Endothelial cell of umbilical vein (primary cell): ENCODE data around the gene DLK1. TPM values are rescaled to one million over a fixed set of nuclear protein-coding genes. Genes with fewer than 3 reads are reported as not detected.

Experiments
- BruUV-seq: library from RNA; stranded (reverse); fragments of 400-500 nt; replicated peaks from 2 replicates; lab custom pipeline; 2021; lab: Mats Ljungman, UMichigan
- CTCF ChIA-PET: fragments of 300-600, 350-600 bp; sonication (Branson Sonifier 250); formaldehyde crosslinking; loops from one replicate; lab custom pipeline; 2021; ENCODE audit warnings: antibody characterized with exemption, inconsistent platforms; lab: Charles Lee
- POLR2A ChIA-PET: fragments of 300-600, 350-600 bp; sonication (Branson Sonifier 250); formaldehyde crosslinking; loops from one replicate; lab custom pipeline; 2021; ENCODE audit warnings: antibody characterized with exemption, inconsistent platforms; lab: Charles Lee
- DNase-seq: peaks from one replicate; pipeline ENCODE4 v3.0.0-alpha.2; 2011; ENCODE audit warnings: low read depth, low spot score
- FAIRE-seq: peaks from 2 replicates; lab custom pipeline; 2011; peaks lifted over from hg19 to GRCh38; lab: Jason Lieb, UNC
- H2AFZ ChIP-seq: 2 replicates; pipeline ENCODE4 v1.6.0; 2012; ENCODE audit warnings: low read depth, low read length, control low read depth, inconsistent platforms
- H3K27ac ChIP-seq: 2 replicates; pipeline ENCODE4 v1.5.1; 2011; ENCODE audit warnings: low read depth, mild to moderate bottlenecking, control low read depth, low read length, moderate library complexity; ENCODE audit not compliant: insufficient read depth
- H3K27me3 ChIP-seq, 2 experiments: 2 replicates each; pipeline versions ENCODE4 v1.6.0 to v1.6.1; 2011; ENCODE audit warnings: low read length in 2 of 2, mixed read lengths in 1 of 2; ENCODE audit not compliant: control insufficient read depth in 2 of 2, insufficient read depth in 2 of 2
- H3K36me3 ChIP-seq, 2 experiments: 2 replicates in 1 of 2; 3 replicates in 1 of 2; pipeline ENCODE4 v1.5.1; 2011; ENCODE audit warnings: low read length in 2 of 2, mild to moderate bottlenecking in 1 of 2, moderate library complexity in 1 of 2; ENCODE audit not compliant: control insufficient read depth in 2 of 2, insufficient read depth in 2 of 2; ENCODE audit errors: extremely low read depth in 1 of 2
- H3K4me1 ChIP-seq: 3 replicates; pipeline ENCODE4 v1.5.1; 2011; ENCODE audit warnings: mild to moderate bottlenecking, low read length; ENCODE audit not compliant: control insufficient read depth, insufficient read depth; ENCODE audit errors: extremely low read depth
- H3K4me2 ChIP-seq: 2 replicates; pipeline ENCODE4 v1.6.1; 2011; ENCODE audit warnings: low read length, control low read depth, mixed read lengths; ENCODE audit not compliant: insufficient read depth
- H3K4me3 ChIP-seq, 3 experiments: fragments of 200-600 bp in 1 of 3; sonication (generic), shearing (Covaris generic) in 1 of 3; replicated peaks in 1 of 3; 2 replicates each; pipeline ENCODE4 v1.5.1; 2011 to 2016; ENCODE audit warnings: control low read depth in 3 of 3, low read length in 3 of 3, mild to moderate bottlenecking in 2 of 3, inconsistent platforms in 1 of 3, low read depth in 1 of 3, moderate library complexity in 1 of 3; ENCODE audit not compliant: insufficient read depth in 1 of 3
- H3K79me2 ChIP-seq: 2 replicates; pipeline ENCODE4 v1.6.0; 2012; ENCODE audit warnings: low read length, inconsistent platforms; ENCODE audit not compliant: control insufficient read depth, insufficient read depth
- H3K9ac ChIP-seq: replicated peaks from 2 replicates; pipeline ENCODE3; 2011; ENCODE audit warnings: low read length, control low read depth; ENCODE audit not compliant: insufficient read depth; ENCODE audit errors: extremely low read depth
- H3K9me1 ChIP-seq: replicated peaks from 3 replicates; pipeline ENCODE4 v1.6.0; 2011; ENCODE audit warnings: mild to moderate bottlenecking, low read length; ENCODE audit not compliant: control insufficient read depth, insufficient read depth; ENCODE audit errors: extremely low read depth
- H3K9me3 ChIP-seq: replicated peaks from 2 replicates; pipeline ENCODE4 v1.5.1; 2012; ENCODE audit warnings: low read length, inconsistent platforms; ENCODE audit not compliant: control insufficient read depth, insufficient read depth
- H4K20me1 ChIP-seq: replicated peaks from 2 replicates; pipeline ENCODE3; 2011; ENCODE audit warnings: mild to moderate bottlenecking, low read length; ENCODE audit not compliant: control insufficient read depth, insufficient read depth; ENCODE audit errors: extremely low read depth
- EZH2 ChIP-seq: IDR thresholded peaks from 2 replicates; pipeline ENCODE4 v1.6.1; 2012; ENCODE audit warnings: borderline replicate concordance, low read depth, mild to moderate bottlenecking, moderate library complexity, low read length, inconsistent platforms; ENCODE audit not compliant: severe bottlenecking
- FOS ChIP-seq: IDR thresholded peaks from 2 replicates; pipeline ENCODE4 v1.6.1; 2011; ENCODE audit warnings: mild to moderate bottlenecking, low read length, moderate library complexity, borderline replicate concordance; ENCODE audit not compliant: insufficient read depth
- GATA2 ChIP-seq: IDR thresholded peaks from 2 replicates; pipeline ENCODE4 v1.7.0; 2011; ENCODE audit warnings: low read depth, mild to moderate bottlenecking, moderate library complexity, mixed read lengths, low read length; ENCODE audit not compliant: insufficient read length, insufficient read depth
- JUN ChIP-seq: IDR thresholded peaks from 2 replicates; pipeline ENCODE4 v1.6.1; 2011; ENCODE audit warnings: borderline replicate concordance, low read depth; ENCODE audit not compliant: insufficient read length, insufficient read depth
- MYC ChIP-seq: IDR thresholded peaks from one replicate; pipeline ENCODE4 v1.6.1; 2011; ENCODE audit warnings: mild to moderate bottlenecking, low read depth, low read length
- POLR2A ChIP-seq: IDR thresholded peaks from 2 replicates; pipeline ENCODE4 v1.6.1; 2012; ENCODE audit warnings: low read depth, mild to moderate bottlenecking, control low read depth, low read length
- POLR2AphosphoS5 ChIP-seq: IDR thresholded peaks from 2 replicates; pipeline ENCODE4 v1.6.1; 2012; ENCODE audit warnings: low read depth, mild to moderate bottlenecking, control low read depth, low read length, moderate library complexity; ENCODE audit not compliant: insufficient read depth
- dilution Hi-C: fragments of 300-500 bp; cut with MboI; formaldehyde crosslinking; loops from one replicate; pipeline ENCODE4 v1.15.0; 2019; ENCODE audit warnings: low sequenced_read_pairs; ENCODE audit not compliant: extremely low pct_ligation_motif_present
- intact Hi-C: fragments of 100-400 bp; cut with micrococcal nuclease; formaldehyde crosslinking; loops from one replicate; pipeline ENCODE4 v1.10.0; 2022
- polyA plus RNA-seq, 4 experiments: library from polyadenylated mRNA; depleted of rRNA in 3 of 4; stranded (reverse) in 3 of 4; unstranded in 1 of 4; fragments of >200 nt; gene quantifications; 2 replicates each; pipeline versions ENCODE4 v1.2.1 to v1.2.3, GENCODE V29; 2011 to 2012; ENCODE audit warnings: missing spikeins in 1 of 4
- total RNA-seq: library from RNA; stranded (reverse); gene quantifications from 2 replicates; pipeline ENCODE4 v1.2.3, GENCODE V29; 2021
- TF ChIP-seq, protein P1 (sequence below): IDR thresholded peaks from 2 replicates; pipeline ENCODE4 v1.6.1; 2011; ENCODE audit not compliant: insufficient read depth, insufficient read length
- TF ChIP-seq, protein P2 (sequence below), 2 donors: IDR thresholded peaks; 1 replicate in 1 of 2; 2 replicates in 1 of 2; pipeline ENCODE4 v1.5.1; 2011; ENCODE audit warnings: low read length in 2 of 2, mild to moderate bottlenecking in 2 of 2, moderate library complexity in 2 of 2, control low read depth in 1 of 2, inconsistent platforms in 1 of 2, low read depth in 1 of 2; ENCODE audit not compliant: insufficient read depth in 1 of 2; ENCODE audit errors: extremely low read depth in 1 of 2

Gene DLK1
- total and polyA plus RNA-seq, 2 donors (not counting 3 experiments of a cell fraction or from before 2014, with no cell fraction given): not detected

DNA sequence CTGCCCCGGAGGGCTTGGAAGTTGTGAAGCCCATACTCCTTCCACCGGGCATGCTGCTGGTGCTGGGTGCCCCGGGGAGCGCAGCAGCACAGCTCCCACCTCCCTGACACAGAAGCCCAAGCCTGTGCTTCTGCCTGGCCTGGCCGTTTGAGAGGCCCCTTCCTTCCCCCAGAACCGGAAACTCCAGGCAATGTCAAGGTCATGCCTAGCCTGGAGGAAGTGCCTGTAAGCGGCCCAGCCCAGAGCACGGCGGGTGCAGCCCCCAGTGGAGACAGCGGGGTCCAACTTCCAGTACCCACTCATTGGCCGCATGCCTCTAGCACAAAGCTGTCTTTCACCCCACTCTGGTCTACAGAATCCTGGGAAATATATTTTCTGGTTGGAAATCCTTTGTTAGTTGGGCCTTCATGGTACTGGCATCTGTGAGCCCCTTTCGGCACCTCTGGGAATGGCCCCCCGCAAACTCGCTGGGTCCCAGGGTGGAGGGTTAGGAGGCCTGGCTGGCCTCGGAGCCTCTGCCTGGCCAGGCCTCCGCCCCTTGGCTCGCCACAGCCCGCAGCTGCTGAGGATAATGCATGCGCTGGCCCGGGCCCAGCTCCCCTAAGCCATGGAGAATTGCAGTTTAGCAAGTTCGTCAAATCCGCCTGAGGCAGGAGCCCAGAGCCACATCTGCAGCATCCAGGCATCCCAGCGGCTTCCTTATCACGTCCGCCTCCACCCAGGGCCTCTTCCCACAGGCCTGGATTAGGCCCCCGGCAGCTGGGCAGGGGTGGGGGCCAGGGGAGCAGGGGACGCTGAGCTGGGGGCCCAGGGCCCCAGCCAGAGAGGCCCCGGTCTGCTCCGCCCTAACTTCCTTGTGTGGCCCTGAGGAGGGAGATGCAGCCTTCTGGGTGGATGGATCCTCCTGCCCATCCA lies 48.9 kb upstream of the DLK1 start:
- DNase-seq (no peak), FAIRE-seq (no peak)
- peak overlapping the region; percentile 73 for H2AFZ ChIP-seq
- POLR2A ChIA-PET: interaction anchor here (0.5 to 2.7 kb wide), 2 partner anchors 15 to 390 kb away, joined by 6 to 8 read pairs; no protein-coding TSS in a partner anchor
- no peak overlapping the region for H3K9ac ChIP-seq
- H3K79me2 ChIP-seq: no peaks in the 10 kb centered on the region
- TF ChIP-seq, protein P1, sequence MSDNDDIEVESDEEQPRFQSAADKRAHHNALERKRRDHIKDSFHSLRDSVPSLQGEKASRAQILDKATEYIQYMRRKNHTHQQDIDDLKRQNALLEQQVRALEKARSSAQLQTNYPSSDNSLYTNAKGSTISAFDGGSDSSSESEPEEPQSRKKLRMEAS: no peak
- TF ChIP-seq JUN: no peak
- TF ChIP-seq FOS: no peak
- dilution Hi-C loops (no loop called here), intact Hi-C loops (no loop called here)
- H3K4me1 ChIP-seq: peaks cover 8% of the 10 kb centered on the region
- H3K27ac ChIP-seq: no peak overlapping the region
- CTCF ChIA-PET: interaction anchor here (1.2 to 2.7 kb wide), 6 partner anchors 12 to 292 kb away, joined by 3 to 11 read pairs (median 5); no protein-coding TSS in a partner anchor
- H3K4me2 ChIP-seq: peak overlapping the region; percentile 26
- no TSS peak for BruUV-seq
- H4K20me1 ChIP-seq: no peaks in the 10 kb centered on the region
- H3K9me3 ChIP-seq: no peaks in the 10 kb centered on the region
- H3K27me3 ChIP-seq: peaks cover 0 to 2% of the 10 kb centered on the region in 2 experiments
- no peaks in the 10 kb centered on the region for H3K36me3 ChIP-seq
- no peak overlapping the region for H3K4me3 ChIP-seq
- no peaks in the 10 kb centered on the region for H3K9me1 ChIP-seq

DNA sequence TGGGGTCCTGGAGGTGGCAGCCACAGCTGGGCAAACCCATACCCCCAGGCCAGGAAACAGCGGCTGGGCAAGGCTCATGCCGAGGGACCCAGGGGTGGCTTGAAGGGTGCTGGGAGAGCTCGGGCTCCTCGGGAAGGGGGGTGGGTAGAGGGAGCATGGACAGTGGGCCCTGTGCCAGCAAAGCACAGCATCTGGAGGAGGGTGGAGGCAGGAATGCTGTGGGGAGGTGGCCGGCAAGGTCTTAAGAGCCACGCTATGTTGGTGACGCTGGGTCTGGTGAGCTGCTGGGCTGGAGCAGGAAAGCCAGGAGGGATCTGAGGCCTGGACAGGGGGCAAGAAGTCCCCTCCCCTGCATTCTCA lies 48.2 kb upstream of the DLK1 start:
- Histone ChIP-seq H3K9ac (no peak overlapping the region), H3K36me3 (no peaks in the 10 kb centered on the region), H3K9me1 (no peaks in the 10 kb centered on the region), H2AFZ (no peak overlapping the region), H3K4me2 (no peak overlapping the region), H3K27ac (no peak overlapping the region), H3K4me3 (no peak overlapping the region), H3K27me3 (peaks cover 0 to 2% of the 10 kb centered on the region in 2 experiments), H3K79me2 (no peaks in the 10 kb centered on the region), H3K4me1 (peaks cover 8% of the 10 kb centered on the region), H4K20me1 (no peaks in the 10 kb centered on the region), H3K9me3 (no peaks in the 10 kb centered on the region)
- DNase-seq (no peak), FAIRE-seq (no peak)
- TF ChIP-seq, protein P1: no peak
- TF ChIP-seq JUN: no peak
- TF ChIP-seq POLR2AphosphoS5: no peak
- TF ChIP-seq FOS: no peak
- TF ChIP-seq EZH2: no peak
- no peak for TF ChIP-seq POLR2A
- no peak for TF ChIP-seq MYC
- TF ChIP-seq, protein P2, sequence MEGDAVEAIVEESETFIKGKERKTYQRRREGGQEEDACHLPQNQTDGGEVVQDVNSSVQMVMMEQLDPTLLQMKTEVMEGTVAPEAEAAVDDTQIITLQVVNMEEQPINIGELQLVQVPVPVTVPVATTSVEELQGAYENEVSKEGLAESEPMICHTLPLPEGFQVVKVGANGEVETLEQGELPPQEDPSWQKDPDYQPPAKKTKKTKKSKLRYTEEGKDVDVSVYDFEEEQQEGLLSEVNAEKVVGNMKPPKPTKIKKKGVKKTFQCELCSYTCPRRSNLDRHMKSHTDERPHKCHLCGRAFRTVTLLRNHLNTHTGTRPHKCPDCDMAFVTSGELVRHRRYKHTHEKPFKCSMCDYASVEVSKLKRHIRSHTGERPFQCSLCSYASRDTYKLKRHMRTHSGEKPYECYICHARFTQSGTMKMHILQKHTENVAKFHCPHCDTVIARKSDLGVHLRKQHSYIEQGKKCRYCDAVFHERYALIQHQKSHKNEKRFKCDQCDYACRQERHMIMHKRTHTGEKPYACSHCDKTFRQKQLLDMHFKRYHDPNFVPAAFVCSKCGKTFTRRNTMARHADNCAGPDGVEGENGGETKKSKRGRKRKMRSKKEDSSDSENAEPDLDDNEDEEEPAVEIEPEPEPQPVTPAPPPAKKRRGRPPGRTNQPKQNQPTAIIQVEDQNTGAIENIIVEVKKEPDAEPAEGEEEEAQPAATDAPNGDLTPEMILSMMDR (IDR thresholded peaks at IDR 0.05; ENCODE audit: extremely low read depth in 1 of 2, insufficient read depth in 1 of 2, low read depth in 1 of 2, low read length in 2 of 2): no peak
- TF ChIP-seq GATA2: no peak
- no TSS peak for BruUV-seq
- ChIA-PET POLR2A (interaction anchor here (0.5 to 2.7 kb wide), 2 partner anchors 14 to 390 kb away, joined by 6 to 8 read pairs; no protein-coding TSS in a partner anchor), CTCF (interaction anchor here (1.6 to 2.7 kb wide), 3 partner anchors 16 to 293 kb away, joined by 3 to 11 read pairs (median 4); no protein-coding TSS in a partner anchor)
- intact Hi-C loops (no loop called here), dilution Hi-C loops (no loop called here)
